HK-2 (cell line): ENCODE measurements around the gene PGGT1B.
"Not testable (repeated sequence)": the region's sequence is repeated elsewhere in the genome, so short reads cannot be mapped to it uniquely, and the experiment has no call there.

Experiments
- DNase-seq: peaks from one replicate; pipeline ENCODE4 v3.0.0-alpha.2; 2018; ENCODE audit not compliant: unreplicated experiment

PGGT1B gene

DNA sequence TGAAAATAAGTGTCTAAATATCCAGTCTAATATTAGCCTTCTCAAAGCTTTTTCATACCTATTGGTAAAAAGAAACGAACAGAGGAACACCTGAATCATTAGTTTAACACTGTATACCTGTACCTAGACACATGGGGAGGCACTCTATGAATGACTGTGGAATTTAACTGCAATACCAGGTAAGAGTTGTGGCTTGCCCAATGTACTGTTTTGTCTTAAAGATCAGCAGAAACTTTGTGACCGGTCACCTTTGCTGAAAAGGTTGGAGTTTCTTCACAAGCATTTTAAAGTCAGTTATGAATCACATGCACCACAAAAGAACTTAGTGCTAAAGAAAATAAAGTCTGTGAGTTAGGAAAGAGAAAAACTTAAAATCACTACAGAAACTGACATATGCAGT, 2.4 kb downstream of the PGGT1B start:
- DNase-seq = no peak

GRCh38 chr5:115257981-115258380, 4.7 kb downstream of the PGGT1B start:
- DNase-seq = no peak

DNA sequence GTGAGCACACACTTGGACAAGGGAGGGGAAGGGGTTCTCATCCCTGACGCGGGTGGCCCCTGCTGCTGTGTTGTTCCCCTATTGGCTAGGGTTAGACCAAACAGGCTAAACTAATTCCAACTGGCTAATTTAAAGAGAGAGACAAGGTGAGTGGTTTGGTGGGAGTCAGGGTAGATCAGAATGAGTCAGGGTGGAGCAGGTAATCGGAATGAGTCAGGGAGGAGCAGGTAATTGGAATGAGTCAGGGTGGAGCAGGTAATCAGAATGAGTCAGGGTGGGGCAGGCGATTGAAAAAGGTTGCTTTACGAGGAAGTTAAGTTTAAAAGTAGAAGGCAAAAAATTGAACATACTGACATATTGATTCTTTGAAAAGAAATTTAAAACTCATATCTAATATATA, 13.3 kb downstream of the PGGT1B start:
- DNase-seq = not testable (repeated sequence)

GRCh38 chr5:115246361-115246991, 16.2 kb downstream of the PGGT1B start:
- DNase-seq = no peak

GRCh38 chr5:115243412-115243811, 19.3 kb downstream of the PGGT1B start:
- DNase-seq = no peak

- DNase-seq = no peak
Observed at GRCh38 chr5:115241881-115242642, 20.6 kb downstream of the PGGT1B start.

DNA sequence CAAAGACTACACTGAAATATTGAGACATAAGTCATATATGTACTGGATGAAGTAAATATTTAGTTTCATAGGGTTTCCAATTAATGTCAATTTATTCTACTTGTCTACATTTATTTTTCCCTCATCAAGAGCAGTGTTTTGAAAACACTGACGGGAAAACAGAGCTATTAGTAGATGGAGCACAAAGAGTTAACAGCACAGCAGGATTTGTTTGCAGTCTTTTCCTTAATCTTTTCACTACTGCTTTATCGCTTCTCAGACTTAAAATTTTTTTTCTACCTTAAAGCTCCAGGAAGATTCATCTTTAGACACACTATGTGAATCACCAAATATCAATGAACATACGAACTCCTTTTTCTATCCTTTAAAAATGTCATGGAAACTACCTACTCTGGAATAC, 25.6 kb downstream of the PGGT1B start:
- DNase-seq = no peak

- no peak for DNase-seq
Observed at GRCh38 chr5:115236599-115236998, 26.1 kb downstream of the PGGT1B start.

DNA sequence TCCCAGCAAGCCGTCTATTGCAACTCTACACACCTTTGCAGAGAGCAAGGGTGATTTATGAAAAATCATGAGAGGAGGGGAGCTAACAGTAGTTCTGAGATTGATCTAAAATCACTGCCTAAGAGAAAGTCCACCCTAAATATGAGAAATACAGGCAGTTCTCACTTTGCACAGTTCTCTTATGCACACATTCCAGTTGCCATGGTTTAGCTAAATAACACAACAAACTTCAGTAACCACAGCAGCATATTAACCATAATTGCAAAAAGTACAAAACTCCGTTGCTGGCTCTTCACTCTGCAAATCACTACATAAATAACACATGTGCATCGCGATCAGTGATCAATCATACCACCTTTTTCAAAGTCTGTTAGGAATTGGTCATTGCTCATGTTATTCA, 31.1 kb downstream of the PGGT1B start:
- DNase-seq = no peak

GRCh38 chr5:115229606-115230005, 33.1 kb downstream of the PGGT1B start:
- DNase-seq = no peak

- no peak for DNase-seq
Observed at GRCh38 chr5:115227281-115227680, 35.4 kb downstream of the PGGT1B start.

DNA sequence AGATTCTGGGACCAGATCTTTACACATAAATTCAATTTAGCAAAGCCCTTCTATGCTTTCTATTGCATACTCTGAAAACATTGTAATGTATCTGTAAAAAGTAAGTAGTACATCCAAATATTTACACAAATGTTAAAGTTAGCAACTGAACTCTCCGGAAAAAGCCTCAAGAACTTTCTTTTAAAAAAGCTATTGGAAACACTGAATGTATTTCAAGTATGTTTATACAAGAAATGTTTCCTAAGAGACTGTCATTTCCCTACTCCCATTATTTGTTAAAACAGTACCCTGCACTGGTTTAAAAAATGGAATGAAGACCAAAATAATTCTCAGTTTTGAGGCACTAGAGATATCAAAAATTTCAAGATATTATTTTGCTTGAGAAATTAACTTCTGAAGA, 48.1 kb downstream of the PGGT1B start:
- DNase-seq = no peak

DNA sequence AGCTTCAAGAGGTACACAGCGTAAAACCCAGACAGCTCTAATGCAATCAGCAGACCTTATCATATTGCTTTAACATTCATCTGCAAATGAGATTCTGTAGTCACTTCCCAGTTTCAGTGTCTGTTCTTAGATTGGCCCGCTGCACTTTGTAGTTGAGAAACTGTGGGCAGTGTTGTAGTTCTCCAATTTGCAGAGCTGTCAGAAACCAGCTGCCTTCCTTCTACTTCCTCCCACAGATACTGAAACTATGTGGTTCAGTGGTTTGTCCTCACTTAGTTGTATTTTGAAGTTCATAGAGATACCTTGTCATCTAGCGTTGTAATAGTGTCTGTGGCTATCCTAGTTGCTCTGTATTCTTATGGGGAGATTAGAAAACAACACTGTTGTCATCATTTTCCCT, 53.4 kb downstream of the PGGT1B start:
- DNase-seq = no peak

DNA sequence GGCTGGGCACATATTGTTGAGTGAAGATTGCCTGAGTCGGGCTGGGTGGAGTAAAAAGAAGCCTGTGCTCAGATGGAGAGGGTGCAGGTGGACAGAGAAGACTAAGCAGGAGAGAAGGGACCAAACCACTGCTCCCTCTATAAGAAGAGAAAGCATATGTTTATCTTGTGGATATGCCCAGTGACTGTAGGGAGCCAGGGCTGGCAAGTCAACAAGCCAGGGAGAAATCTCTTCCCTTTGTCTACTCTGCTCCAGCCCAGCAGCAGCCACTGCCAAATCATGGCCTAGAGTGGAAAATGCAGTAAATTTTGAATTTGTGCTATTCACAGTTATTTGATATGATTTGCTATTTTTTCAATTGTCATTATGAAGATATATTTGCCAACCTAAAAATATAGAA, 59.7 kb downstream of the PGGT1B start:
- DNase-seq = no peak

DNA sequence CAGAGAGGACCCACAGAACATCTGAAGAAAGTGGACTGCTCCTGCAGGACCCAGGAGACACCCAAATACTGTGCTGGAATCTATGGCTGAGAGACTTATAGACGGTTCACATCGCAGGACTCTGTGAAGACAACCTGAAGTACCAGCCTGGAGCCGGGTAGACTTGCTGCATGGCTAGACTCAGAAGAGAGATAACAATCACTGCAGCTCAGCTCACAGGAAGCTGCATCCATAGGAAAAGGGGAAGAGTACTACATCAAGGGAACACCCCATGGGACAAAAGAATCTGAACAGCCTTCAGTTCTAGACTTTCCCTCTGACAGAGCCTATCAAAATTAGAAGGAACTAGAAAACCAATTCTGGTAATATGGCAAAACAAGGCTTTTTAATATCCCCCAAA, 66.5 kb downstream of the PGGT1B start:
- no peak for DNase-seq

- no peak for DNase-seq
Observed at GRCh38 chr5:115194676-115195075, 68.0 kb downstream of the PGGT1B start.

- DNase-seq = no peak
Observed at GRCh38 chr5:115193295-115193694, 69.4 kb downstream of the PGGT1B start.

DNA sequence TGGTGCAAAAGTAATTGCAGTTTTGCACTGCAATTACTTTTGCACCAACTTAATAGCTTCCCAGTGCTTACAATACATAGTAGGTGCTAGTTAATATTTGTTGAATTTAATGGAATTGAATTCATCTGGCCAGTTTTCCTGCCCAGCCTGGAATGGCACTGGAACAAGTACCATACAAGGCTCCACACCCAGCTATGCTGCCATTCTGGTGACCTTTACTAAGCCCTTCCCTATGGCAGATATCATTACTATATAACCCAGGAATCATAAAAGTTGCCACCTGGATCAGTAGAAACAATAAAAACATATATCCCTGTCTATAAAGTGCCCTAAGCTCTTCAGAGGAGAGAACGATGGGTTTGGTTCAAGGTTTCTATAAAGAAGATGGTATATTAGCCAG, 70.6 kb downstream of the PGGT1B start:
- no peak for DNase-seq

DNA sequence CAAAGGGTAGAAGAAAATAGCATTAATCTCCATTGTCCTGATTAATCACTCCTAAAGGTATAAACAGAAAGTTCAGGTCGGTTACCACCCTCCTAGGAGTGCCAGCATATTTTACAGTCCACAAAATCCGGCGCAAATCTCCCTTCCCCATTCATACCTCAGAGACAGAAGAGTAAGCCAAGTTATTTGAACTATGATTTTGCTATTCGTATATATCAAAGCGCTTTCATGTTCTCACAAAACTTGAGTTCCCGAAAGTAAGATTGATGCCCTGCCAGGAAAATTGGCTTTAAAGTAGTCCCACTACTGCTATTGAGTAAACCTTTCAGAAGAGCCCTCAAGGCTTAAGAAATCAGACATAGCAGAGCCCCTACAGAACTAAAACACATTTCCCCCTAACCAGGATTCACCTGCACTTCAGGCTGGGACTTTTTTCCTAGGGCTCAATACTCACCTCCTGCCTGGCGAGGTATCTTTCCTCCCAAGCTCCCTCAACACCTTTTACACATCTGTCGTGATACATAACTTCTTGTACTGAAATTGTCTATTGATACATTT, 71.1 kb downstream of the PGGT1B start:
- DNase-seq = no peak

- no peak for DNase-seq
Observed at GRCh38 chr5:115190388-115190787, 72.3 kb downstream of the PGGT1B start.

DNA sequence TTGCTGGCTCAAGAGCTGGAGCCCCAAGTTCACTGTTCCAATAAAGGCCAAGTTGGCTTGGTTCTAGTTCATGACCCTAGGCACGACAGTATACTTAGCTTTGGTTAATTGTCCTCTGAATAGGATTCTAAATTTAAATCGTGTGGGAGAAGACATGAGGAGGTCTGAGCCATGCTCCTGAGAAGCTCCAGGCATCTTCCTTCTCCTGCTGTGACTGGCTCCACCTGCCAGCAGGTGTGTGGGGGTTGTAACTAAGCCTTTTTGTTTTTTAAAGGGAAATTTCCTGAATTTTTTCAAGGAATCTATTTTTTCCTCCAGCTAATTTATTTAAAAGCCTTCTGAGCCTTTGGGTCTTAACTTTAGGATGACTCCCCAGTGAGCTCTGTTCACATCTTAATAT, 72.8 kb downstream of the PGGT1B start:
- DNase-seq = no peak

GRCh38 chr5:115186794-115187193, 75.9 kb downstream of the PGGT1B start:
- no peak for DNase-seq

- no peak for DNase-seq
Observed at GRCh38 chr5:115184770-115185169, 77.9 kb downstream of the PGGT1B start.
